Muscle of arm (tissue), 12 donors: ENCODE data around the gene KRTAP22-2. TPM values are rescaled to one million over a fixed set of nuclear protein-coding genes. Genes with fewer than 3 reads are reported as not detected.

Source experiments
- DNase-seq: peaks from one replicate; pipeline ENCODE4 v3.0.0-alpha.2; 2013
- polyA plus RNA-seq, 12 donors: library from polyadenylated mRNA; unstranded; fragments of 120-200 nt; gene quantifications; one replicate each; pipeline ENCODE4 v1.2.1, GENCODE V29; 2013; ENCODE audit not compliant: insufficient read length in 12 of 12

Gene KRTAP22-2
- polyA plus RNA-seq, 12 donors: not detected

- no peak for DNase-seq
Measured at GRCh38 chr21:30563072-30563471, 27.1 kb downstream of the KRTAP22-2 start.

GRCh38 chr21:30561957-30562356 lies 28.2 kb downstream of the KRTAP22-2 start:
- no peak for DNase-seq

- DNase-seq: no peak
Measured at GRCh38 chr21:30561264-30561895, 28.8 kb downstream of the KRTAP22-2 start, which contains the start of gene KRTAP19-7. TSS of gene KRTAP19-7 (minus strand) at chr21:30561314. CDS start at chr21:30561289, 25 bp downstream.

GRCh38 chr21:30555095-30555494 lies 35.1 kb downstream of the KRTAP22-2 start:
- no peak for DNase-seq

GRCh38 chr21:30552782-30553181 lies 37.4 kb downstream of the KRTAP22-2 start:
- no peak for DNase-seq

- DNase-seq: no peak
Measured at GRCh38 chr21:30541764-30542163, 48.4 kb downstream of the KRTAP22-2 start, which contains the start of gene KRTAP19-6. TSS of gene KRTAP19-6 (minus strand) at chr21:30541864. CDS start at chr21:30541833, 31 bp downstream.

Other genes starting within 250 kb of the KRTAP22-2 start
- gene KRTAP23-1, start 241.8 kb downstream of the KRTAP22-2 start, polyA plus RNA-seq: not detected
- gene KRTAP13-2, start 218.1 kb downstream of the KRTAP22-2 start, polyA plus RNA-seq: not detected
- gene KRTAP13-1, start 194.4 kb downstream of the KRTAP22-2 start, polyA plus RNA-seq: not detected
- gene KRTAP13-3, start 164.5 kb downstream of the KRTAP22-2 start, polyA plus RNA-seq: not detected
- gene KRTAP13-4, start 160.2 kb downstream of the KRTAP22-2 start, polyA plus RNA-seq: not detected
- gene KRTAP15-1, start 150.1 kb downstream of the KRTAP22-2 start, polyA plus RNA-seq: not detected
- not detected for gene KRTAP19-1, start 110.0 kb downstream of the KRTAP22-2 start, polyA plus RNA-seq
- not detected for gene KRTAP19-2, start 103.0 kb downstream of the KRTAP22-2 start, polyA plus RNA-seq
- not detected for gene KRTAP19-3, start 98.4 kb downstream of the KRTAP22-2 start, polyA plus RNA-seq
- gene KRTAP19-4, start 93.2 kb downstream of the KRTAP22-2 start, polyA plus RNA-seq: not detected
- not detected for gene KRTAP19-5, start 88.3 kb downstream of the KRTAP22-2 start, polyA plus RNA-seq
- gene KRTAP19-6, start 48.5 kb downstream of the KRTAP22-2 start, polyA plus RNA-seq: not detected
- gene KRTAP19-7, start 29.1 kb downstream of the KRTAP22-2 start, polyA plus RNA-seq: not detected
- not detected for gene KRTAP6-3, start 2.0 kb upstream of the KRTAP22-2 start, polyA plus RNA-seq
- gene KRTAP6-2, start 8.5 kb upstream of the KRTAP22-2 start, polyA plus RNA-seq: not detected
- gene KRTAP22-1, start 10.7 kb upstream of the KRTAP22-2 start, polyA plus RNA-seq: not detected
- not detected for gene KRTAP6-1, start 23.5 kb upstream of the KRTAP22-2 start, polyA plus RNA-seq
- not detected for gene KRTAP20-1, start 26.0 kb upstream of the KRTAP22-2 start, polyA plus RNA-seq
- not detected for gene KRTAP20-4, start 30.2 kb upstream of the KRTAP22-2 start, polyA plus RNA-seq
- not detected for gene KRTAP20-2, start 44.8 kb upstream of the KRTAP22-2 start, polyA plus RNA-seq
- not detected for gene KRTAP20-3, start 52.5 kb upstream of the KRTAP22-2 start, polyA plus RNA-seq
- not detected for gene KRTAP21-3, start 128.4 kb upstream of the KRTAP22-2 start, polyA plus RNA-seq
- gene KRTAP21-2, start 156.9 kb upstream of the KRTAP22-2 start, polyA plus RNA-seq: not detected
- gene KRTAP21-1, start 165.0 kb upstream of the KRTAP22-2 start, polyA plus RNA-seq: not detected
- not detected for gene KRTAP8-1, start 222.9 kb upstream of the KRTAP22-2 start, polyA plus RNA-seq
- gene KRTAP7-1, start 239.4 kb upstream of the KRTAP22-2 start, polyA plus RNA-seq: not detected